Measurements from ENCODE around the gene SWI5.
"Not testable (repeated sequence)": the region's sequence is repeated elsewhere in the genome, so short reads cannot be mapped to it uniquely, and the experiment has no call there.

SWI5 gene

GRCh38 chr9:128279088-128280073, 3.3 kb downstream of the SWI5 start:
- not testable (repeated sequence) for DNase-seq (ENCODE audit: low spot score); FAIRE-seq

GRCh38 chr9:128280084-128280622, 4.1 kb downstream of the SWI5 start:
- FAIRE-seq = no peak
- no peak for DNase-seq (ENCODE audit: low spot score)

GRCh38 chr9:128282500-128282899, 6.4 kb downstream of the SWI5 start:
- FAIRE-seq = no peak
- no peak for DNase-seq (ENCODE audit: low spot score)

GRCh38 chr9:128285033-128285784, 9.1 kb downstream of the SWI5 start:
- no peak for FAIRE-seq
- DNase-seq (ENCODE audit: low spot score) = no peak

- no peak for FAIRE-seq
- no peak for DNase-seq (ENCODE audit: low spot score)
Measured at GRCh38 chr9:128286440-128286839, 10.4 kb downstream of the SWI5 start.

GRCh38 chr9:128288273-128289004, 12.4 kb downstream of the SWI5 start:
- DNase-seq (ENCODE audit: low spot score) (no peak), FAIRE-seq (no peak)

GRCh38 chr9:128292009-128292408, 15.9 kb downstream of the SWI5 start:
- FAIRE-seq (no peak), DNase-seq (ENCODE audit: low spot score) (no peak)

- no peak for DNase-seq (ENCODE audit: low spot score)
- FAIRE-seq = no peak
Measured at GRCh38 chr9:128293091-128293490, 17.0 kb downstream of the SWI5 start.

- no peak for FAIRE-seq
- DNase-seq (ENCODE audit: low spot score) = no peak
Measured at GRCh38 chr9:128294142-128294541, 18.1 kb downstream of the SWI5 start.

GRCh38 chr9:128296340-128297220, 20.5 kb downstream of the SWI5 start:
- FAIRE-seq (no peak), DNase-seq (ENCODE audit: low spot score) (no peak)

- no peak for FAIRE-seq
- DNase-seq (ENCODE audit: low spot score) = no peak
Measured at GRCh38 chr9:128297221-128297773, 21.2 kb downstream of the SWI5 start.

- DNase-seq (ENCODE audit: low spot score) (no peak), FAIRE-seq (no peak)
Measured at GRCh38 chr9:128298535-128299482, 22.7 kb downstream of the SWI5 start.

GRCh38 chr9:128304136-128304970, 28.3 kb downstream of the SWI5 start:
- FAIRE-seq = no peak

GRCh38 chr9:128304971-128305288, 28.9 kb downstream of the SWI5 start:
- DNase-seq (ENCODE audit: low spot score) = no peak
- no peak for FAIRE-seq

More at GRCh38 chr9:128304136-128304970, 28.3 kb downstream of the SWI5 start:
- DNase-seq (ENCODE audit: low spot score) = no peak

GRCh38 chr9:128309551-128309950, 33.5 kb downstream of the SWI5 start:
- no peak for DNase-seq (ENCODE audit: low spot score)
- no peak for FAIRE-seq

- no peak for FAIRE-seq
Measured at GRCh38 chr9:128310461-128310860, 34.4 kb downstream of the SWI5 start.

GRCh38 chr9:128314697-128315096, 38.6 kb downstream of the SWI5 start:
- FAIRE-seq = no peak
- DNase-seq (ENCODE audit: low spot score) = no peak

More at GRCh38 chr9:128310461-128310860, 34.4 kb downstream of the SWI5 start:
- DNase-seq (ENCODE audit: low spot score) = no peak

- FAIRE-seq = no peak
Measured at GRCh38 chr9:128316421-128316820, 40.3 kb downstream of the SWI5 start.

More at GRCh38 chr9:128316421-128316820, 40.3 kb downstream of the SWI5 start:
- DNase-seq (ENCODE audit: low spot score) = no peak

All from urothelium cell line (cell line).